Measurements from ENCODE around the gene AQP2.

AQP2 gene

GRCh38 chr12:49947593-49948226, 2.8 kb upstream of the AQP2 start:
- DNase-seq (ENCODE audit: low spot score), result no peak
- TF ChIP-seq, protein P1, sequence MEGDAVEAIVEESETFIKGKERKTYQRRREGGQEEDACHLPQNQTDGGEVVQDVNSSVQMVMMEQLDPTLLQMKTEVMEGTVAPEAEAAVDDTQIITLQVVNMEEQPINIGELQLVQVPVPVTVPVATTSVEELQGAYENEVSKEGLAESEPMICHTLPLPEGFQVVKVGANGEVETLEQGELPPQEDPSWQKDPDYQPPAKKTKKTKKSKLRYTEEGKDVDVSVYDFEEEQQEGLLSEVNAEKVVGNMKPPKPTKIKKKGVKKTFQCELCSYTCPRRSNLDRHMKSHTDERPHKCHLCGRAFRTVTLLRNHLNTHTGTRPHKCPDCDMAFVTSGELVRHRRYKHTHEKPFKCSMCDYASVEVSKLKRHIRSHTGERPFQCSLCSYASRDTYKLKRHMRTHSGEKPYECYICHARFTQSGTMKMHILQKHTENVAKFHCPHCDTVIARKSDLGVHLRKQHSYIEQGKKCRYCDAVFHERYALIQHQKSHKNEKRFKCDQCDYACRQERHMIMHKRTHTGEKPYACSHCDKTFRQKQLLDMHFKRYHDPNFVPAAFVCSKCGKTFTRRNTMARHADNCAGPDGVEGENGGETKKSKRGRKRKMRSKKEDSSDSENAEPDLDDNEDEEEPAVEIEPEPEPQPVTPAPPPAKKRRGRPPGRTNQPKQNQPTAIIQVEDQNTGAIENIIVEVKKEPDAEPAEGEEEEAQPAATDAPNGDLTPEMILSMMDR (IDR thresholded peaks at IDR 0.05; ENCODE audit: extremely low read depth, missing control alignments), result no peak

DNA sequence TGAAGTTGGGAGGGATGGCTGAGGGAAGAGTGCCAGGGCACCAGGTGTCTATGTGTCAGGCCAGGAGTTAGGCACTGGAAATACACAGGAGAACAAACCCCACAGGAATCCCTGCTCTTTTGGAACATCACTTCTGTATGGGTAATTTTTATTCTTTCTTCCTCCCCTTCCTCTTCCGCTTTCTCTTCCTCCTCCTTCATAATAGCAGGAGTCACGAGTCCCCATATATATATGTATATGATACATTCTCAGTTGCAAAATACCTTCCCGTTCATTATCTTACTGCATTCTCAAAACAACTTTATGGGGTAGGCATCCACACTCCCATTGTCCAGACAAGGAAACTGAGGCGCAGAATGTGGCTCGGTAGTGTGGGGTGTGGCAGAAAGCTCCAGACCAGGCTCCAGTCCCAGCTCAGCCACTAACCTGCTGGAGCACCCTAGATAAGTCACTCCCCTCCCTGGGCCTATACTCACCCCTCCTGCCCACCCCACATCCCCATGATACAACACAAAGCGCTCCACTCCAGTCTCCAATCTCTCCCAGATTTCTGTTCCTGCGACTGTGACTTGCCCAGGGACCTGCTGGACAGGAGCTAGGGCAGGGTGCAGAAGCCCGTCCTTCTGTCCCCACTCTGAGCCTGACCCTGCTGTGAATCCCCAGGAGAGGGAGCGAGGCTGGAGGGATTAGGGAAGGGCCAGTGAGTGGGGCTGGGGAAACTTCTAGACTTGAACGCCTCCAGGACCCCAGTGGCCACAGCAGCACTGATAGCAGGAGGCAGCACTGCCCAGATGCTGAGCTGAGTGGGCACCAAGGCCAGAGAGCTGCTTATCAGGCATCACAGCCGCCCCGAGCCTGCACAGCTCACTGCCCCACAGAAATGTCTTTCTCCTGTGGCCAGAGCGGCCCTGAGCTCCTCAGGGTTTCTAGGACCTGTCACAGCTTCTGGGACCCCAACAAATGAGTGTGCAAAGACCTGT, 1.4 kb upstream of the AQP2 start:
- TF ChIP-seq, protein P1 (IDR thresholded peaks at IDR 0.05; ENCODE audit: extremely low read depth, missing control alignments), result no peak
- no peak for DNase-seq (ENCODE audit: low spot score)

DNA sequence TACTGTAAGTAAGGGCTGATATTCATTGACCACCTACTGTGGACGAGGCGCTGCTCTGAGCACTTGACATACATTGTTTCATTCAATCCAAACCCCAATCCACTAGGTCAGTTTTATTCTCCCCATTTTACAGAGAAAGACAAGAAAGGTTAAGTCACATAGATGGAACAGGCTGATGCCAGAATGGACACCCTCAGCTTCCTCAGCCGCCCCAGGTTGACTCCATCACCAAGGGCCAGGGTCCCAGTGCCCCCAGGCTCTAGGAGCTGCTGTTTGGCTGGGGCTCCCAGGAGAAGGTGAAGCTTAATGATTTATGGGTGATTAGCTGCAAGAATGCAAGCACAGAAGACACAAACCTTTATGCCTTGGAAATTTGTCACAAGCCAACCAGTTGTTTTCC, 671 bp upstream of the AQP2 start:
- TF ChIP-seq, protein P1 (IDR thresholded peaks at IDR 0.05; ENCODE audit: extremely low read depth, missing control alignments), result no peak
- DNase-seq (ENCODE audit: low spot score), result no peak

DNA sequence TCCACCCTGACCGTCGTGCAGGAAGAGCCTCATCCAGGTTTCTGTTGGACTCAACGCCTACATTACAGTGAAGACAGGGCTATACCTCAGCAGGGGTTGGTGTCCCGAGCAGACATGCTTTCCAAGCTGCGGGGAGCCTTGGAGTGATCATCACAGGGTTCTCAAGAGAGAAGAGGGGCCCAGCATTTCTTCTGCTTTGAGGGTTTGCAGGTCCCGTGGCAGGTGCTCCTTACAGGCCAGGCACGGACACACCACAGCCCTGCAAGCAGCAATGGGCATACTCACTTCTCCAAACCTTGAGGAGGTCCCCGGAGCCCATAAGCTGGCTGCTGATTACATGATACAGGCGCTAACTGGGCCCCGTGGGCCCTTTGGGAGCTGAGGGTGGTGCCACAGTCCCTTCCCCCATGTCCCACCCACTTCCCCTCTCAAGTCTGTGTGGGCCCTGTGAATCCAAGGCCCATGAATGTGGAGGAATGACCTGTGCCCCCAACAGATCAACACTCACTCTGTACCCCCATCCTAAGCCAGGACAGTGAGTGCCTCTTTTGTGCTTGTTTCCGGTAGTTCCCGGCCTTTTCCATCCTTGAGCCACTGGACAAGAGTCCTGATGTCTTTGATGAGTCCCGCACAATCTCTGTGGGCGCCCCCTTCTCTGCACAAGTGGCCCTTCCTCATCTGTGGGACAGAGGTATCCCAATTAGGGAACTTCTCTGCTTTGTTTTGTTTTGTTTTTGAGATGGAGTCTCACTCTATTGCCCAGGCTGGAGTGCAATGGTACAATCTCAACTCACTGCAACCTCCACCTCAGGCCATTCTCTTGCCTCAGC, 1.1 kb downstream of the AQP2 start:
- TF ChIP-seq, protein P1 (IDR thresholded peaks at IDR 0.05; ENCODE audit: extremely low read depth, missing control alignments), result no peak
- DNase-seq (ENCODE audit: low spot score), result no peak

GRCh38 chr12:49952391-49953055, 2.0 kb downstream of the AQP2 start:
- DNase-seq (ENCODE audit: low spot score), result no peak
- TF ChIP-seq, protein P1 (IDR thresholded peaks at IDR 0.05; ENCODE audit: extremely low read depth, missing control alignments), result no peak

DNA sequence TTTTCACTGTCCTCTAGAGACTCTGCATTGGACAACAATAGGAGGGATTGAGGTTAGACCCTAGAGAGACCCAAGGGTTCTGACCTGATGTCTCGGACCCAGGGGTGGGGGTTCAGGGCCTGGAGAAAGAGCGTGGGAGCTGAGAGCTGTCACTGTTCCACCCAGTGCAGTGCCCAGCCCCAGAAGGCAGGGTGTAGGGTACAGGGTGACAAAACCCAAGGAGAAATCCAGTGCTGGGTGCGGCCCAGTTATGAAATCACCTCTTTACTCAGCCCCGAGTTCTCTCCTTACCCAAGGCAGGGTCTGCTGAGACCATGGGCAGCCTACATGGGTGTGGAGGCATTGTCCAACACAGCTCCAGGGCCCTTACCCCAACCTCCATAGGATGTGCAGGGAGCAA, 2.6 kb downstream of the AQP2 start:
- no peak for DNase-seq (ENCODE audit: low spot score)
- TF ChIP-seq, protein P1 (IDR thresholded peaks at IDR 0.05; ENCODE audit: extremely low read depth, missing control alignments), result no peak

All from GM20000 (cell line).